AG09319 (cell line): ENCODE measurements around the gene THBD.

ENCODE experiments used
- DNase-seq: peaks from one replicate; pipeline ENCODE4 v3.0.0-alpha.2; 2010; ENCODE audit warnings: low read depth; ENCODE audit errors: extremely low read depth
- CTCF ChIP-seq: IDR thresholded peaks from 2 replicates; pipeline ENCODE4 v1.5.1; 2011; ENCODE audit warnings: low read depth, mild to moderate bottlenecking, inconsistent platforms, low read length, moderate library complexity

The THBD gene

GRCh38 chr20:23039885-23040508 is 9.5 kb downstream of the THBD start:
- no peak for DNase-seq
- no peak for TF ChIP-seq CTCF

GRCh38 chr20:23039136-23039875 is 10.2 kb downstream of the THBD start:
- no peak for TF ChIP-seq CTCF

GRCh38 chr20:23037017-23037481 is 12.4 kb downstream of the THBD start:
- no peak for DNase-seq
- no peak for TF ChIP-seq CTCF

More at GRCh38 chr20:23039136-23039875, 10.2 kb downstream of the THBD start:
- no peak for DNase-seq

- DNase-seq, result no peak
- no peak for TF ChIP-seq CTCF
Measured at GRCh38 chr20:23036371-23036770, 13.1 kb downstream of the THBD start.

- TF ChIP-seq CTCF, result no peak
Measured at GRCh38 chr20:23035731-23036130, 13.7 kb downstream of the THBD start.

GRCh38 chr20:23034721-23035671 is 14.5 kb downstream of the THBD start, which contains the start of gene SSTR4:
SSTR4 (plus strand) TSS chr20:23035312; CDS start chr20:23035484, 172 bp downstream.
- no peak for DNase-seq
- no peak for TF ChIP-seq CTCF

More at GRCh38 chr20:23035731-23036130, 13.7 kb downstream of the THBD start:
- no peak for DNase-seq
